GM19468 (cell line): ENCODE measurements around the gene URM1.

Source experiments
- ATAC-seq: cut with Tn5 transposase; IDR thresholded peaks from one replicate; pipeline ENCODE4 v1.9.1; 2021; ENCODE audit warnings: mild to moderate bottlenecking, moderate library complexity, moderate number of reproducible peaks; ENCODE audit not compliant: unreplicated experiment; ENCODE audit errors: extremely low read depth

URM1 gene

DNA sequence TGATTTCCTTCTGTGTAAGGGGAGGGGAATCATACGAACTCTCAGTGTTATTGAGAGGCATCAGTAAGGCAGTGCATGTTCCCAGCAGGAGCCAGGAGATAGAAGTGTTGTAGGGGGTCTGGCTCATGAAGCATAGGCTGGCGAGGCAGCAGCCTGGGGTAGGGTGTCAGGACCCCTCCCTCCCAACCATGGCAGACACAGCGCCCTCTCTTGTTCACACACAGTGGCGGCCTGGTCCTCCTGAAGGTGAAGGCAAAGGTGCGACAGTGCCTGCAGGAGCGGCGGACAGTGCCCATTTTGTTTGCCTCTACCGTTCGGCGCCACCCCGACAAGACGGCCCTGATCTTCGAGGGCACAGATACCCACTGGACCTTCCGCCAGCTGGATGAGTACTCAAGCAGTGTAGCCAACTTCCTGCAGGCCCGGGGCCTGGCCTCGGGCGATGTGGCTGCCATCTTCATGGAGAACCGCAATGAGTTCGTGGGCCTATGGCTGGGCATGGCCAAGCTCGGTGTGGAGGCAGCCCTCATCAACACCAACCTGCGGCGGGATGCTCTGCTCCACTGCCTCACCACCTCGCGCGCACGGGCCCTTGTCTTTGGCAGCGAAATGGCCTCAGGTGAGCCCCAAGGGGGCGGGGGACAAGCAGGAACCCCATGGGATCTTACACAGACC, 26.1 kb upstream of the URM1 start:
- ATAC-seq, result no peak

DNA sequence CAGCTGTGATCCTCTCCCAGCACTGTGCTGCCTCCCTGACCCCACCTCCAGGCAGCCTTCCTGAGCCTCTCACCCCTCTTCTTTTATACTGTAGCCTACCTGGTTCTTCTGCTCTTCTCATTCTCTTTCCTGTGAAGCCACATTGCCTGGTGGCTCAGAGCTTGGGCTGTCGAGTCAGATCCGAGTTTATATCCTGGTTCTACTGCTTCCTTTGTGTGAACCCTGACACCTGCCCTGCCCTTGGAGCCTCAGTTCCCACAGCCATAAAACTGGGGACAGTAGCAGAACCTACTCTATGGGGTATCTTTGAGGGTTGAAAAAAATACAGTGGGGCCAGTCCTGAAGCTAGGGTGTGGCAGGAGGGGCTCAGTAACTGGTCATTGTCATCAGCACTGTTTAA, 22.0 kb upstream of the URM1 start:
- no peak for ATAC-seq

DNA sequence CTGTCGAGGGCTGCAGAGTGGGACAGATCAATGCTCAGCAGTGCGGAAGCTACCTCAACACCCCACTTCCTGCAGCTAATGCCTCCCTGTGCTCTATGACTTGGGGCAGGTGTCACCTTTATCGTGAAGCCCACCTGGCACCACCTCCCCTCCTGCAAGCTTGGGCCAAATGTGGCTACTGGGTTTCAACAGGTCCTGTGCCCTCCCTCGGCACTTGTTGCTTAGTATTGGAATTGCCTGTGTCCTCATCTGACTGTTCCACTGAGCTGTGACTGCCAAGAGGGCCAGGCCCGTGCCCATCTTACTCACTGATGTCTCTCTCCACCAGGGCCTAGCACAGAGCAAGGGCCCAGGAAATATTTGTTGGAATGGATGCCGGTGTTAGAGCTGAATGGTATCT, 21.4 kb upstream of the URM1 start:
- ATAC-seq, result no peak

DNA sequence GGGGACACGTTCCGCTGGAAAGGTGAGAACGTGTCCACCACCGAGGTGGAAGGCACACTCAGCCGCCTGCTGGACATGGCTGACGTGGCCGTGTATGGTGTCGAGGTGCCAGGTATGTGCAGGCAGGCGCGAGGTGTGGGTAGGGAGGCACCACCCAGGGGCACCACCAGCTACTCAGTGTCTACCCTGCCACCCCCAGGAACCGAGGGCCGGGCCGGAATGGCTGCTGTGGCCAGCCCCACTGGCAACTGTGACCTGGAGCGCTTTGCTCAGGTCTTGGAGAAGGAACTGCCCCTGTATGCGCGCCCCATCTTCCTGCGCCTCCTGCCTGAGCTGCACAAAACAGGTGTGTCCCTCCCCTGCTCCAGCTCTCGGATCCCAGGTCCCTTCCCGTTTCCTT, 15.7 kb upstream of the URM1 start:
- no peak for ATAC-seq

DNA sequence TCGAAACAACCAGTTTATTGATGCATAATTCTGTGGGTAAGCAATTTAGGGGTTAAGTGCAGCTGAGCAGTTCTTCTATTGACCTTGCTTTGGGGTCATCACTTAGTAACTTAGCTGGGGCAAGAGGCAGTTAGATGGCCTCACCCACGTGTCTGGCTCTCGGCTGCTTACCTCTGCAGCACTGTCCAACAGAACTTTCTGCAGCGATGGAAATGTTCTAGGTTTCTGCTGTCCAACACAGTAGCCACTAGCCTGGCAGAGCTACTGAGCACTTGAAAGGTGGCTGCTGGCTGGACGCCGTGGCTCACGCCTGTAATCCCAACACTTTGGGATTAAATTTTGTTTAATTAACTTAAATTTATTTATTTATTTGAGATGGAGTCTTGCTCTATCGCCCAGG, 13.1 kb upstream of the URM1 start:
- no peak for ATAC-seq

DNA sequence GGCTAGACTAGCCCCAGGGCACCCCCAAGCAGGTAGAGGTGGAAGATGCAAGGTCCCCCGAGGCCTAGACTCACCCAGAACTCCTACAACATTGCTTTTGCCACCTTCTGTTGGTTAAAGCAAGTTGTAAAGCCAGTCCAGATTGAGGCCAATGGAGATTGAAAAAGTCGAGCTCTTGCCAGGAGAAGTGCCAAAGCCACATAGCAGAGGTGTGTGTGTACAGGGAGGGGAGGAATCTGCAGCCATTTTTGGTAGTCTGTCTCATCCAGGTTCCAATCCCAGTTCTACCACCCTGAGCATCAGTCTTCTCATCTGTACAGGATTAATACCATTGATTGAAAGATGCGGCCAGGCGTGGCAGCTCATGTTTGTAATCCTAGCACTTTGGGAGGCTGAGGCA, 12.3 kb upstream of the URM1 start:
- ATAC-seq, result no peak

DNA sequence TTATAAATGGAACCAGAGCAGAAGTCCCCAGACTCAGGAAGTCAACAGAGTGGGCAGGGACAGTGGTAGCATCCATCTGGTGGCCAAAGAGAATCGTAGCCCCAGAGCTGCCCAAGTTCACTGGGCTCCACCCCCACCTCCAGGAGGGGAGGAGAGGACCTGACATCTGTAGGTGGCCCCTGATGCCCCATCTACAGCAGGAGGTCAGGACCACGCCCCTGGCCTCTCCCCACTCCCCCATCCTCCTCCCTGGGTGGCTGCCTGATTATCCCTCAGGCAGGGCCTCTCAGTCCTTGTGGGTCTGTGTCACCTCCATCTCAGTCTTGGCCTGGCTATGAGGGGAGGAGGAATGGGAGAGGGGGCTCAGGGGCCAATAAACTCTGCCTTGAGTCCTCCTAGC, 10.3 kb upstream of the URM1 start:
- ATAC-seq, result no peak

DNA sequence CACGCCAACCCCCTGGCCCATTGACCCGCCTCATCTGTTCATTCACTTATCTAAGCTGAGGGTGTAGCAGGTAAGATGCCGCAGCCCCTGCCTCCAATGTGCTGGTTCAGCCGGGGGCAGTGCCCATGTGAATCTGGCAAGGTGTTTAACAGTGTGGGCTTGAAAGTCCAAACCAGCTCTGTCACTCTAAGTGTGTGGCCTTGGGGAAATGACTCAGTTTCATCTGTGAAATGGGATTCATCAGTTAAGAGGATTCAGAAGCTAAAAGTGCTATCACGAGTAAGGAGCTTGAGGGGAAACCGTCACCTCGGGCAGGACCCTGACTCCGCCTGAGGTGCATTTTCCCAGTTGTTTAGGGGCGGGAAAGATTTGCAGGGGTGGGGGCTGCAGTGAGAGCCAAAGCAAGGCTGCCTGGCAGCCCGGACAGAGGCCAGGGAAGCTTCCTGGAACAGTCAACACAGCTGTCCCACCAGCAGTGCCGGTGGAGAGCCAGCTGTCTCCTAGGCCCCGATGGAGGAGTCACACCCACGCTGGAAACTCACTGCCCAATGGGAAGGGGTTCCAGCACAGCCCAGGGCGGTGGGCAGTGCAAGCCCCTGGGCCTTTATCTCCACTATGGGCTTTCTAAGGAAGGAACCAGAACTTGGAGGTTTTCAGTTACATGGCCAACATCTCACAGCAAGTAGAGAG, 9.7 kb upstream of the URM1 start:
- no peak for ATAC-seq

DNA sequence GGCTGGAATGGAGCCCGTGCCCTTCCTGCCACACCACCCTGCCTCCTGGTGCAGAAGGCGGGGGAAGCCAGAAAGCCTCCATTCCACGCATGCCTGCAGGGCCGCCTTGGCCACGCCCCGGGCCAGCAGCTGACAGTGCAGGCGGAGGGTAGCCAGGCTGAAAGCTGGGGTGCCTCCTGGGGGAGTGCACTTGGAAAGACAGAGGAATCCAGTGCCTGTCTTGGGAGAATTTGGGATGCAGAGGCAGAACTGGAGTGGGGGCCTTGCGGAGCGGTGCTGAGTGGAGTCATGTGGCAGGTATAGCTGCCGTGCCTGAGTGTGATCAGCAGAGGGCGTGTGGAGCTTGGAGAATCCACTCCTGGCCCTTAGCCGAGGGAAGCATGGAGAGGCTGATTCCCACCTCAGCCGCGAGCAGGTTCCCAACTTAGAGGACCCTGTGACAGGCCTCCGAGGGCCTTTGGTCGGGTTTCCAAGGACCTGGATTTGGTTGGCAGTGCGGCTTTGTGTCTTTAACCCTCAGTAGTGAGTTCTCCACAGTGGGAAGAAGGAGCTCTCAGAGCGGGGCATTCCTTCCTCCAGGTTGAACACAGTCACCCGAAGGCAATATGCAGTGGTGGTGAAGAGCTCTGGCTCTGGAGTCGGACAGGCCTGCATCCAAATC, 9.1 kb upstream of the URM1 start:
- no peak for ATAC-seq

DNA sequence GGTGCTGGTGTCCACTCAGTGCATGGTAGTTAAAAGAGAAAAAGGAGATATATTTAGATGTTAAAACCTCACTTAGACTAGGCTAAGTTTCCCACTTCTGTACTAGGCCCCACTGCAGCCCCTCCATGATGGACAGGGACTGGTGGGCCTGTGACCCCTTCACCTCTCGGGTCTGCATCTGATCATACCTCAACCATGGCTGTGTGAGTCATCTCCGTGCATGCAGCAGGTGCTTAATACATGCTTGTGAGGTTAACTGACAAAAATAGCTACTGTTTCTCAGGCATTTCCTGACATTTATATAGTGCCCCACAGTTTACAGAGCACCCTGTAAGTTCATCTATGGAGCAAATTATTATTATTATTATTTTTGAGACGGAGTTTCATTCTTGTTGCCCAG, 8.4 kb upstream of the URM1 start:
- no peak for ATAC-seq

DNA sequence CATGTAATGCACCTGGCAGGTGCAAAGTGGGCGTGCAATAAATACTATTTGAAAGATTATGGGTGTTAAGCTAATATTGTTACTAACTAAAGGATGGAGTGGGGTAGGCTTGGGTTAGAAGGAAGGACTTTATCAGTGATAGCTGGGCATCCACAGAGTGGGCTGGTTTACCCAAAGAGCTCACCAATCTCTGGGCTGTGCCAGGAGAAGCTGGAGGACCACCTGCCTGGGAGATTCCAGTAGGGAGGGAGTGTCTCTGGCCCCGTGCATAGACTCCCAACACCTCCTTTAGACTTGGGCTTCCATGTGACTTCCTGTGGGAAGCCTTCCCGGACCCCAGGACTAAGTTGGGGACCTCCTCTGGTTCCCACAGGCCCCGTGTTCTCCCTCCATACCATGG, 5.6 kb upstream of the URM1 start:
- no peak for ATAC-seq

DNA sequence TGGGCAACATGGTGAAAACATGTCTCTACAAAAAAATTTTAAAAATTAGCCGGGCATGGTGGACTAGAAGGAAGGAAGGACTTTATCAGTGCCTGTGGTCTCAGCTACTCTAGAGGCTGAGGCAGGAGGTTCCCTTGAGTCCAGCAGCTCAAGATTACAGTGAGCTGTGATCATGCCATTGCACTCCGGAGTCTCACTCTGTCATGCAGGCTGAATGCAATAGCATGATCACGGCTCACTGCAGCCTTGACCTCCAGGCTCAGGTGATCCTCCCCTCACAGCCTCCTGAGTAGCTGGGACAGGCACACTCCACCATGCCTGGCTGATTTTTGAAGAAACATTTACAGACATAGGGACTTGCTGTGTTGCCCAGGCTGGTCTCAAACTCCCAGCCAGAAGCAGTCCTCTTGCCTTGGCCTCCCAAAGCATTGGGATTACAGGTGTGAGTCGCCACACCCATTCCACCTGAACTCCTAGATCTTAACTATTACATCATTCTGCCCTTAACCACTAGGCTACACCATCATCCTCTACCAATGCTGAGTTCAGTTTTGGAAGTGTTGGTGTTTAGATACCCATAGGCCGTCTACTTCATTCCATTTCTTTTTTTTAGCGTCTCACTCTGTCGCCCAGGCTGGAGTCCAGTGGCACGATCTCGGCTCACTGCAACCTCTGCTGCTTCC, 2.0 kb upstream of the URM1 start:
- ATAC-seq, result no peak

DNA sequence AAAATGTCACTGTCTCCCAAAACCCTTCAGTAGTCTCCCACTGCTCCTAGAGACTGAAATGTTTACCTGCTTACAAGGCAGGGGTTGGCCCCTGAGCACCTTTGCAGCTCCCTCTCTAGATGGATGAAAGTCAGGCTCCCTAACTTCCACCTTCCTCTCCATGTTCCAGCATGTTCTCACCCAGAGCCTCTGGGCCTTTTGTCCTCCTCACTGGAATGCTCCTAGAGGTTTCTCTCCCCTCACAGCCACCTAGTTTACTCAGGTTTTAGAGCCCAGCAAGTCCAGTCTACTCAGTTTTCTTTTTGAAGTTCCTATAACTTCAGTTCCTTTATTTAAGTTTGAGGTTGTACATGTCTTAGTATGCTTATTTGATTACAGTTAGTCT, 815 bp upstream of the URM1 start:
- ATAC-seq, result no peak

DNA sequence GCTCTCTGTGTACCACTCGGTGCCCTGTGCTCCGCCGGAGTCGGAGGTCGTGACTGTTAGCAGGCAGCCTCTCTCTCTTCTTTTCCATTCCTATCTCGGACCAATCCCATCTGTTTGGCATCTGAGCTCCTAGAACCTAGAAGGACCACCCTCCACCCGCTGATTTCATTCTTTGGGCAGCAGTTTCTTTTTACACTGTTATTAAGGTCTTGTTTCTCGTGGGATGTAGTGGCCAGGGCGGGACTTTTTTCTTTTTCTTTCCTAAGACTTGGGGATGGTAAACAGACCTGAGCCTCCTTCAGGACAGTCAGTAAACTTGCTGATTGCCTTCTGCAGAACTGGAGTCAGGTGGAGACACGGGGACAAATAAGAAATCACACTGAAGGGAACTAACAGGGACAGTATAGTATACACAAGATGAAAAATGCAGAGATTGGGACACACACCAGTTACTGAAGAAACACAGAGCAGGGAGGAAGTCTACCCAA, 500 bp downstream of the URM1 start:
- no peak for ATAC-seq

DNA sequence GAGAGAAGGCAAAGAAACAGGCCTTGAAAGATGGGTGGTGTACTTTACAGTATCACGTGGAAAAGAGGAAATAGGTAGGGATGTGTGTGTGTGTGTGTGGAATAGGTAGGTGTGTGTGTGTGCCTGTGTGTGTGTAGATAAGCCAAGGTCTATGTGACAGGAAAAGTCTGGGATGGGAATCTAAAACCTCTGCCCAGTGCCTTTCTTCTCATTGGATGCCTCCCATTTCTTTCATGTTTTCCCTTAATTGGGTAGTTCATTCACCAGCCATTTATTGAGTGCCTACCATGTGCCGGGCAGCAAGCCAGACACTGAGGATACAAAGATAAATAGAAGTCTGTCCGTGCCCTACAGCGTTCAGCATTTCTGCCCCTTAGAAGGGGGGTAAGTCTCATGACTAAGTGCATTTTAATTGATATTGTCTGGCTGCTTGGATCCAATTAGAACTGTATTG, 1.0 kb downstream of the URM1 start:
- ATAC-seq, result no peak

DNA sequence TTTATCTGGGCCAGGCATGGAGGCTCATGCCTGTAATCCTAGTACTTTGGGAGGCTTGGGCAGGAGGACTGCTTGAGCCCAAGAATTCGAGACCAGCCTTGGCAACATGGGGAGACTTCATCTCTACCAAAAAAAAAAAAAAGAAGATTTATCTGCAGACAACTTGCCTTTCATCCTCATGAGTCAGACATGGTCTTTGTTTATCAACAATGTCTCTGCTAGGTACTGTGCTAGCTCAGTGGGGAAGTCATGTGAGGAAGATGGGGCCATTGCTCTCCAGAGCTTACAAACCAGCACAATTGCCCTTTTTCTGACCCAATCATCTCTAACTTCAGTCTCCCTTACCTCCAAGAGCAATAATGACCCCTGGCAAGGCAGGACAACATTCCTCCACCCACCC, 1.6 kb downstream of the URM1 start:
- no peak for ATAC-seq

DNA sequence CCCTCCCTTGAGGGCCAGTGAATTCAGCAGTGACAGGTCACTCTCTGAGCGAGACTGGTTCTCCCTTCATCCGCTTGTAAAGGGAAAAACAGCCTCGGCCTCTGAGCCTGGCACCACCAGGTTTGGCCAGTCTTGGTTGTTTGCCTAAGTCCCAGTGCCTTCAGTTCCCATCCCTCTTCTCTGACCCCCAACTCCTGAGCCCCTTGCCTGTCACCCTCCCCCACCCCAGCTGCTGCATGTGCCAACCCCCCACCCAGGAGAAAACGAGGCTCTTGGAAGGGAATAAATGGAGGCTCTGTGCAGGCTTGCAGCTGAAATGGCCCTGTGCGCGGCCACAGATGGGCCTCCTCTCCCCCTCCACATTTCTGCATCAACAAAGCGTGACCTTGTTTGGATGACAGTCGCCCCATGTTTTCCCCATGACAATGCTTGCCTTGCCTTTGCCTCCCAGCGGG, 3.1 kb downstream of the URM1 start:
- no peak for ATAC-seq

DNA sequence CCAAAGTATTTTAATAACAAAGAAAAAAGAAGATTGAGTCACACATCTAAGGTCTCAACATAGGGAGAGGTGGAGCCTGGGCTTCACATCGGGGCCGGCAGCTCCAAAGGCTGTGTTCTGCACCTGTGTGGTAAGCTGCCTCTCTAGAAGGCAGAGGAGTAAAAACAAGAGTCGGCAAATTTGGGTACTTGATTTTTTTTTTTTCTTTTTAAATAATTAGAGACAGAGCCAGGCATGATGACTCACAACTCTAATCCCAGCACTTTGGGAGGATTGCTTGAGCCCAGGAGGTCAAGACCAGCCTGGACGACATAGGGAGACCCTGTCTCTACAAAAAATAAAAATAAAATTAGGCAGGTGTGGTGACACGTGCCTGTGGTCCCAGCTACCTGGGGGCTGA, 4.7 kb downstream of the URM1 start:
- no peak for ATAC-seq

DNA sequence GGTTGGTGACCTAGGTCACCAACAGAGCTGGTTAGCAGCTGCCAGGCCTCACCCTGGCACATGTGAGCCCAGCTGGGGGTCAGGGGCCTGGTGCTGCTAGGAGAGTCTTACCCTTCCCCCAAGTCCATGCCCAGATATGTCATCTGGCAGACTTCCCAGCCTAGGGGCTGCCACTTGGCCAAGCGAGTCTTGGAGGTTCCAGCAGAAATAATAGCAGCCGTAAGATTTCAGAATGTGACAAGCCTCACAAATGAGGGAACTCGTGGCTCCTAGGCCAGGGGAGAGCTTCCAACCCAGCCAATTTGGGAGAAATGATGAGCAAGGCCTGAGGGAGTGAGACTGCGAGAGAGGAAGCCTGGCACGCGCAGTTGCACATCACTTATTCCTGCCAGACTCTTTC, 11.1 kb downstream of the URM1 start:
- ATAC-seq, result no peak

DNA sequence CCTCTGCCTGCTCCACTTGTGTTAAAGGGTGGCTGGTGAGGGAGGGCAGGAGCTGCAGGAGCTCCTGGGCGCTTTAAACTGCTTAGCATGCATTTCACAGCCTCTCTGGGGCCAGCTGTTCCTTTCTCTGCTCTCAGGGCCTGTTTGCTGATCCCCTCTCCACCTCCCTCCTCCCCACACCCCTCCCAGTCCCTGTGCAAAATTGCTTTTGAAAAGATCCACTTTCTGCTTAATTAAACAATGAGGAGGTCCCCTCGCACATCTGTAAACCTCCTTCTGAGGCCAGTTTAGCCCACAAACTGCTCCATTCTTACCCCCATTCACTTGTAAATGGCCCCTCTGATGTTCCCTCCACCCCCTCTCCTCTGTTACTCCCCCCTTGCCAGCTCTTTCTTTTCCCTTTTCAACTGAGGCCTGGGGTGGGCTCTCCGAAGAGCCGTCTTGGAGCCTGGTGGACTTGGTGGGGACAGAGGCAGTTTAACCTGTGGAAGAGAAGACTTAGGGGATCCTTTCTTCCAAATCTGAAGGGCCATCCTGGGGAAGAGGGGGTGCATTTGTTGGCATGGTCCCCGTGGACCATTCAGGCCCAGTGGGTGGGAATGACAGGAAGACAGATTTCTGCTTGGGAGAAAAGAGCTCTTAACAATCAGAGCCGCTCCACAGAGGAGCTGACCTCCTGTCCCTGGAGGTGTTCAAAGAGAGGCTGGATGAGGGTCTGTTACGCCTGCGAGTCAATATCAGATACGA, 12.0 kb downstream of the URM1 start:
- no peak for ATAC-seq
